ENCODE data around the gene NTRK2.

The NTRK2 gene

GRCh38 chr9:84781458-84781857 is 111.9 kb downstream of the NTRK2 start:
- DNase-seq (ENCODE audit: low read depth): no peak

DNA sequence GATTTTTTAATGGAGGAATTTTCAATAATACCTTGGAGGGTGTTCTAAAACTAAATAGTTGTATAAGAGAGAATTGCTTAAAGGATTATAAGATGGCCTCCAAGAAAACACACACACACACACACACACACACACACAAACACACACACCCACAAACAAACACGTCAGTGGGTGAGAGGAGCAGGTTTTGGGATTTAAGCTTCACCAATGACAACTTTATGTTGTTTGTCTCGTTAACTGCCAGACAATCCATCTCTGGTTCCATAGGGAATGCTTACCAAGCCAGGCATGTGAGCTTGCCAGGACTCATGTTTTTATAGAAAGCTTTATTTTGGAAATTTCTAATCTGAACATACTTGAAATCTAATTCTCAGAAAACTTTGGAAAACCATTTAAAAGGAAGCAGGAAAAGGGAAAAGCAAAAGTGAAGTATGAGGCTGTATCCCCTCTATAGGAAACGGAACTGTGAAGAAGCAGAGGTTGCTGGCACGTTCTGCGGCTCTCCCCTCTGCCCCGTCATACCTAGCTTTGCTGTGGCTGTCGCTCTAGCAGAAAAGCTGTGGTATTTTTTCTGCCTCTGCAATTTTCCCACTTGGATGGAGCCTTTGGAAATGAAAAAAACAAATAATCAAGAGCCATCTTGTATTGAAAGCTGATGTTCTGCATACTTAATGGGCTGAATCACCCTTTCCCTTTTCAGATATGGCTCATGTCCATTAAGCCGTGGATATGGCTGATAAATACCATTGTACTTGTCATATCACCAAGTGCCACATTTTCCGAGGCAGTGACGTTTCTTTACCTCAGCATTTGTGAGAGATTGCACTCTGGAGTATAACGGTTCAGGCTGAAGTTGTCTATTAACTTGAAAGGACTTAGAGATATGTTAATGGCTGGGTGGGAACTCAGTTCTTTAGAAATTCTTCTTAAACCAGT is 112.7 kb downstream of the NTRK2 start:
- DNase-seq (ENCODE audit: low read depth): no peak

DNA sequence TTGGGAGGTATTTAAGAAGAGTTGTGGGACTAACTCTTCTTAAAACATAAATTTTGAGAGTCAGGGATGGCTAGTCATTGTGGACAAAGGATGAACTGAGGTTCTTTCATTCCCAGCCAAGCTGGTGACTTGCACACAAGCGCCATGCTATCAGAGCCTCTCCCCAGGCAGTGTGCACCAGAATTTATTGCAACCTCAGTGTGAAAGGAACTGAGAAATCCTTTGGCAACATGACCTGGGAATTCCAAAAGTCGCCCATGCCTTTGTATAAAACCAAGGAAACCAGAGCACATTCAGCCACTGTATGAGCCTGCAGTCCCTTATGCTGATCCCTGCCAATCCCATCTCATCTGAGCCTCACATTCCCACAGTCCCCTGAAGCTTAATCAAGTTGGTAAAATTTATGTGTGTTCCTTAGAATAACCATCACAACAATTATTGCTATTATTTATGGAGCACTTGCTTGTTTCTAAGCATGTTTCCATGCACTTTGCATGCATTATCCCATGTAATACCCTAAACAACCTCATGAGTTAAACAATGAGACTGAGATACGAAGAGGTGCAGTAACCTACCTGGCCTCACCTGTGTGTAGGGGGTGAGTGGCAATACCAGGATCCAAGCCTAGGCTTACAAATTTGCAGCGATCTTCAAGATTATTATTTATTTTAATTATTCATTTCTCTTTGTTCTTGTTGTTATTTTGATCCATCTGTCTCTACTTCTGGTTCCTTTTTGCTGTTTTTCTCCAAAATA is 116.4 kb downstream of the NTRK2 start:
- DNase-seq (ENCODE audit: low read depth): no peak

GRCh38 chr9:84788803-84789462 is 119.4 kb downstream of the NTRK2 start:
- DNase-seq (ENCODE audit: low read depth): no peak

DNA sequence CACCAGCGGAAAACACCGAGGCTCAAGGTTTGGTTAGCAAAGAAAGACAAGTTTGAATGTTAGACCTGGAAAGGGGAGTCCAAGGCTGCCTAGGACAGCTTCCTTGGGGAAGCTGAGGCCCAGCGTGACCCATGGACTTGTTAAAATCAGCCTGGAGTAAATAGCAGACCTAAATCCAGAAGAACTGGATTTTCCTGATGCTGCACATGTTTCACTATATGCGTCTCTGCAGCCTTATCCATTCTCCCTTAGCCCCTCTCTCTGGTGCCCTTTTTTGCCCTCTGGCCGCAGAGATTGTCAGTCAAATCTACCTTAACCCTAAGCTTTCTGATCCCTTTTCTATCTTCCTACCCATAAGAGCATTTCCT is 119.9 kb downstream of the NTRK2 start:
- DNase-seq (ENCODE audit: low read depth): no peak

- DNase-seq (ENCODE audit: low read depth): no peak
These were observed 122.1 kb downstream of the NTRK2 start for GRCh38 chr9:84791643-84792042.

- no peak for DNase-seq (ENCODE audit: low read depth)
These were observed 123.7 kb downstream of the NTRK2 start for GRCh38 chr9:84793251-84793650.

- no peak for DNase-seq (ENCODE audit: low read depth)
These were observed 125.6 kb downstream of the NTRK2 start for GRCh38 chr9:84794981-84795637.

DNA sequence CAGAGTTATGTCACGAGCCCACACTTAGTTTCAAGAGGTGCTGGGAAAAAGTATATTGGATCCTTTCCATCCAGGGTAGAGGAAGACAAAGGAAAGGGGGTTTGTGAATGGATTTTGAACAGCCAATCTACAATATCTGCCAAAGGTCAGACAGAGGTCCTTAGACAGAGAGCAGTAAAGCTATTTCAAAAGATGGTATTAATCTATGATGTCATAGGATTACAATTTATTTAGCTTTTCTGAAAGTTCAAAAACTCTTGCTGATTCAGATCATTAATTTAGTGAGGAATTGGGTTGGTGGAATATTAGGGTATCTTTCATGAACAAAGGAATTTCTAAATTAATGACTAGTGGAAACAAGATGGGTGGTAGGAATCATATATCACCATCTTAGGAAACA is 126.9 kb downstream of the NTRK2 start:
- DNase-seq (ENCODE audit: low read depth): no peak

DNA sequence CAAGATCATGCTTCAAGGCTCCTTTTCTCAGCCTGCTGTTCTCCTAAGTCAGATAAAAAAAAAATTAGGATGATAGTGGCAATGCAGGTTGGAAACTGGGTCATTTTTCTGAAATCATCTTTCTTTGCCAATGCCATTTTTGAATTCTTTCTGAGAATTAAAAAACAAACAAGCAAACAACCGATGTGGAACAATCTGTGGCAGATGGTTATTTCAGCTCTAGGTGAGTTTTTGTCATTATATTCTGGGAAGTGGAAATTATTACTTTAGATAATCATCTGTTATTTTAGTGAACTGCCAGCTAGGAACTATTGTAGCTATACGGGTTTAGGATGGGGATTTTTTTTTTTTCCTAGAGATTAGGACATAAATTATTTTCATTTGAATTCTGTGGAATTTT is 129.7 kb downstream of the NTRK2 start:
- no peak for DNase-seq (ENCODE audit: low read depth)

- no peak for DNase-seq (ENCODE audit: low read depth)
These were observed 135.6 kb downstream of the NTRK2 start for GRCh38 chr9:84804951-84805694.

DNA sequence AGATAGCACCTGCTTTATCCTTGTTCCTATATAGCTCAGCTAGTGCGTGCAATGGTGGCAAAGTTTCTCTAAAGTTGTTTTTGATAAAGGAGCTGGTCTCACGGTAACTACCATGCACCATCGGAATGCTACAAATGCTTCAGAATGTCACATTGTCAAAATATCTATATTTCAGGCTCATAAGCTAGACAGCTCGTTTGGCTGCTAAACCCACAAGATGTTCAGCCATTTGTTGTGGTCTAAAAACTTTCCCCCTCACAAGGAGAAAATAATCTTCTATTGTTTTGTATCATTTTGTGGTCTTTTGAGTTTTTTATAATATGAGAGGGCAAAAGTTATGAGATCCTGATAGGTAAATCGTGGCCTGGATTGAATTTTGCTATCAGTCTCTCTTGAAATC is 137.9 kb downstream of the NTRK2 start:
- DNase-seq (ENCODE audit: low read depth): no peak

- DNase-seq (ENCODE audit: low read depth): no peak
These were observed 138.4 kb downstream of the NTRK2 start for GRCh38 chr9:84807870-84808390.

GRCh38 chr9:84808416-84808815 is 138.9 kb downstream of the NTRK2 start:
- no peak for DNase-seq (ENCODE audit: low read depth)

GRCh38 chr9:84811072-84811750 is 141.7 kb downstream of the NTRK2 start:
- DNase-seq (ENCODE audit: low read depth): no peak

- DNase-seq (ENCODE audit: low read depth): no peak
These were observed 142.2 kb downstream of the NTRK2 start for GRCh38 chr9:84811751-84812074.

GRCh38 chr9:84812355-84812754 is 142.8 kb downstream of the NTRK2 start:
- DNase-seq (ENCODE audit: low read depth): no peak

DNA sequence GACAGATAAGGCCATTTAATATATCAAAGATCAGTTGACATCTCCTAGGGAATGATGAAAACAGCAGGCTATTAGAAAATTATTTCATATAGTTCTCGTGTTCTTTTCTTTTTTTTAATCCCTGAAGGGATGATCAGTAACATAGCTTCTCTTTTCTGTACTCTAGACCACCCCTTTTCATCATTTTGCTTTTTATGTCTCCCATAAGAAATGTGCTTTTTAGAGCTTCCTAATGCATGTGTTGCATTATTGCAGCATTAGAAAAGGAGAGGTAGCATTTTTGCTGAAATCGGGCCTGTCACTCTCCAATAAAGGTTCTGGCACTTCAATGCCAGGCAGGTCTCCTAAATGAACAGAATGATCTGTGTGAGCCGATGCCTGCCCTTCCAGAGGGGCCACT is 143.3 kb downstream of the NTRK2 start:
- no peak for DNase-seq (ENCODE audit: low read depth)

DNA sequence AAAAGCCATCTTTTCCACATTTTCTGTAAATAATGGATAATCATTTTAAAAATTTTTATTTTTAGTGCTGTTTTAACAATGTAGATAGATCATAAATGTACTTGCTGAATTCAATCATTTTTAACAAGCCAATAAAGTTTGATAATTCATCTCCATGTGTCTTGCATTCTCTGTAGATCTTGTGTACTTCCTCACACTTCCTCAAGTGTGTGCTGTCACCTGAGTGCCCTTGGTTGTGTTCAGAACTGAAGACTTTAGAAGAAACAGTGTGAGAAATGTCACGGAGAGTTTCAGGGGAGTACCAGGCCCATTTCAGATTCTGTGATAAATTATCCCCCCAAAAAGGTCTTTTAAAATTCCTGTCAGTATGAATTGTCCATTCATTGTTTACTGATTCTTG is 146.0 kb downstream of the NTRK2 start:
- DNase-seq (ENCODE audit: low read depth): no peak

- DNase-seq (ENCODE audit: low read depth): no peak
These were observed 147.5 kb downstream of the NTRK2 start for GRCh38 chr9:84817038-84817437.

DNA sequence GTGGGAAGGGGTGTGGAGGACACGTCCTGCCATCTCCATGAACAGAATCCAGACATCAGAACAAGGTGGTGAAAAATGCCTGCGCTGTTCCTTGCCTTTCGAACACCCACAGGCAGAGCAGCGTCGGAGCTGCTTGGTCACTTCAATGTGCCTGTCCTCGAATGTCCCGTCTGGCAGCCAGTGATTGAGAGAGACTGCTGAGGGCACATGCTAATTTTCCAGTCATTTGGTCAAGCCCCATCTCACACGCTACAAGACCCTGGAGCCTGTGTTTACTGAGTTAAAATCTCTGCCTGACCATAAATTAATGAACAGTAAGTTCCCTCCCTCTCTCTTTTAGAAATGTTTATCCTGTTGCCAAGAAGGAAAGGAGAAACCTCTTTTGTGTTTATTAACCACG is 149.3 kb downstream of the NTRK2 start:
- no peak for DNase-seq (ENCODE audit: low read depth)
